ENCODE results near the gene RAD51B.
"Not testable (repeated sequence)": the region's sequence is repeated elsewhere in the genome, so short reads cannot be mapped to it uniquely, and the experiment has no call there.

The RAD51B gene

GRCh38 chr14:67819563-67820421, at the start of gene RAD51B:
RAD51B (plus strand) TSS chr14:67819779.
- DNase-seq, result peak; percentile 62 to 76 (median 66)

GRCh38 chr14:67773844-67774377, 45.7 kb upstream of the RAD51B start:
- DNase-seq, result no peak

- no peak for DNase-seq
These were observed 42.8 kb upstream of the RAD51B start for GRCh38 chr14:67776653-67777322.

- no peak for DNase-seq
These were observed 40.8 kb upstream of the RAD51B start for GRCh38 chr14:67778792-67779191.

- DNase-seq, result no peak
These were observed 37.5 kb upstream of the RAD51B start for GRCh38 chr14:67782090-67782489.

GRCh38 chr14:67784244-67784823, 35.2 kb upstream of the RAD51B start:
- no peak for DNase-seq

GRCh38 chr14:67785270-67786109, 34.1 kb upstream of the RAD51B start:
- no peak for DNase-seq

GRCh38 chr14:67787673-67788072, 31.9 kb upstream of the RAD51B start:
- DNase-seq, result no peak

GRCh38 chr14:67798731-67799130, 20.8 kb upstream of the RAD51B start:
- DNase-seq, result no peak

GRCh38 chr14:67800743-67801142, 18.8 kb upstream of the RAD51B start:
- no peak for DNase-seq

GRCh38 chr14:67806246-67806645, 13.3 kb upstream of the RAD51B start:
- DNase-seq, result no peak

GRCh38 chr14:67814821-67815220, 4.8 kb upstream of the RAD51B start:
- no peak for DNase-seq

GRCh38 chr14:67815573-67816225, 3.9 kb upstream of the RAD51B start:
- no peak for DNase-seq

- peak; percentile 67 to 78 (median 76) for DNase-seq
These were observed 3.1 kb upstream of the RAD51B start, which contains the start of gene ZFYVE26 for GRCh38 chr14:67816326-67817002. ZFYVE26 (minus strand) TSS chr14:67816590; CDS start chr14:67815963, 627 bp downstream.

- DNase-seq, result no peak
These were observed 1.7 kb upstream of the RAD51B start for GRCh38 chr14:67817750-67818438.

- not testable (repeated sequence) for DNase-seq
These were observed 1.1 kb upstream of the RAD51B start for GRCh38 chr14:67818476-67818875.

- DNase-seq, result no peak
These were observed 921 bp downstream of the RAD51B start for GRCh38 chr14:67820428-67820971.

GRCh38 chr14:67821121-67821520, 1.5 kb downstream of the RAD51B start:
- no peak for DNase-seq

GRCh38 chr14:67831113-67831512, 11.5 kb downstream of the RAD51B start:
- no peak for DNase-seq

GRCh38 chr14:67833403-67833802, 13.8 kb downstream of the RAD51B start:
- DNase-seq, result no peak
